Measurements from ENCODE around the gene CAVIN4. TPM values are rescaled to one million over a fixed set of nuclear protein-coding genes. Genes with fewer than 3 reads are reported as not detected.

The CAVIN4 gene
- total RNA-seq, 1 donor from 2014 or later, result 4.8 TPM

DNA sequence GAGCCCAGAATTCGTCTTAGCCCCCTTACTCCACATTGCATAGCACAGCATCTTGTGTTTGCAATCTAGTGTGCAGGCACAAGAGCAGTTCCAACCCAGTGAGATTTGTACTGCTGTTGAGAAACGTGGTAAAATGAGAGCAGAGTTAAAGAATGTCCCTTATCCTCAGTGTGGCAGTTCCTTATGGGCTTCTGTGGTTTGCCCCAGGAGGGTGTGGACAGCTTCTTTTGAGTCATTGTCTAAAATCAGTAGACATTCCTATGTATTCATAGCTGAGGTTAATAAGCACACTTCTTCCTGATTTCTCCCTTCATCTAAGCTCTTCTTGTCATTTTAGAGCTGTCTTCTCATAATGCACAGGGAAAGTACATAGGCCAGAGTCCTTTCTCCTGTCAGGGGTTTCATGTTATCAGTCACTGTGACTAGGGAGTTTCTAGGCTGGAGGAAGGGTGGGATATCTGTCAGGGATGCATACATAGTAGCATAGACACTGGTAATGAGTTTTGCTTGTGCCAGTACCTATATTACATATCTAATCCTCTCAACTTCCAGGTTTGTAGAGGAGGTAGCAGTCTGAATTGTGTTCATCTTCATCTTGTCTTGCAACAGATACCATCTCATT, 2.0 kb upstream of the CAVIN4 start:
- Mint-ChIP-seq H3K27ac (no peak overlapping the region), H3K4me3 (no peak overlapping the region), H3K36me3 (peaks cover 11% of the 10 kb centered on the region), H3K27me3 (ENCODE audit: low read depth) (no peaks in the 10 kb centered on the region), H3K4me1 (peaks cover 10% of the 10 kb centered on the region), H3K9me3 (no peaks in the 10 kb centered on the region)
- TF ChIP-seq, protein P1, sequence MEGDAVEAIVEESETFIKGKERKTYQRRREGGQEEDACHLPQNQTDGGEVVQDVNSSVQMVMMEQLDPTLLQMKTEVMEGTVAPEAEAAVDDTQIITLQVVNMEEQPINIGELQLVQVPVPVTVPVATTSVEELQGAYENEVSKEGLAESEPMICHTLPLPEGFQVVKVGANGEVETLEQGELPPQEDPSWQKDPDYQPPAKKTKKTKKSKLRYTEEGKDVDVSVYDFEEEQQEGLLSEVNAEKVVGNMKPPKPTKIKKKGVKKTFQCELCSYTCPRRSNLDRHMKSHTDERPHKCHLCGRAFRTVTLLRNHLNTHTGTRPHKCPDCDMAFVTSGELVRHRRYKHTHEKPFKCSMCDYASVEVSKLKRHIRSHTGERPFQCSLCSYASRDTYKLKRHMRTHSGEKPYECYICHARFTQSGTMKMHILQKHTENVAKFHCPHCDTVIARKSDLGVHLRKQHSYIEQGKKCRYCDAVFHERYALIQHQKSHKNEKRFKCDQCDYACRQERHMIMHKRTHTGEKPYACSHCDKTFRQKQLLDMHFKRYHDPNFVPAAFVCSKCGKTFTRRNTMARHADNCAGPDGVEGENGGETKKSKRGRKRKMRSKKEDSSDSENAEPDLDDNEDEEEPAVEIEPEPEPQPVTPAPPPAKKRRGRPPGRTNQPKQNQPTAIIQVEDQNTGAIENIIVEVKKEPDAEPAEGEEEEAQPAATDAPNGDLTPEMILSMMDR (IDR thresholded peaks at IDR 0.05; ENCODE audit: unreplicated experiment), result no peak
- no peak for DNase-seq (ENCODE audit: low spot score in 2 of 2, unreplicated experiment in 2 of 2)

DNA sequence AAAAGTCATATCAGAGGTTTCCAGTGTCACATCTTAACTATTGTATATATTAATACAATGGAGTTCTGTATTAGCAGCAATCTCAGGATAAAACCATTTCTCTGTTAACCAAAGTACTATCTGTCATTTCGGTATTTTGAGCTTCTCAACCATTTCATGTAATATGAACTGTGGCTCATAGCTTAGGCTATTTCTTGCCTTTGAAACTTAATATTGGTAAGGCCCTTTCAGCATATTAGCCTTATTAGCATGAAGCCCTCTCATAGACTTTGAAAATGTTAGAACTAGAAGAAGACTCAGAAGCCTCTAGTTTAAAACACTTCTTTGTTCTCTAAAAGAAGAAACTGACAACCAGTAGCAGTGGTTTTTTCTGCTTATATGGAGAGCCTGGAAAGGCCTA, 731 bp downstream of the CAVIN4 start:
- TF ChIP-seq, protein P1 (IDR thresholded peaks at IDR 0.05; ENCODE audit: unreplicated experiment), result no peak
- Mint-ChIP-seq H3K27ac (no peak overlapping the region), H3K36me3 (peaks cover 16% of the 10 kb centered on the region), H3K27me3 (ENCODE audit: low read depth) (no peaks in the 10 kb centered on the region), H3K9me3 (no peaks in the 10 kb centered on the region), H3K4me3 (no peak overlapping the region), H3K4me1 (peaks cover 10% of the 10 kb centered on the region)
- no peak for DNase-seq (ENCODE audit: low spot score in 2 of 2, unreplicated experiment in 2 of 2)

DNA sequence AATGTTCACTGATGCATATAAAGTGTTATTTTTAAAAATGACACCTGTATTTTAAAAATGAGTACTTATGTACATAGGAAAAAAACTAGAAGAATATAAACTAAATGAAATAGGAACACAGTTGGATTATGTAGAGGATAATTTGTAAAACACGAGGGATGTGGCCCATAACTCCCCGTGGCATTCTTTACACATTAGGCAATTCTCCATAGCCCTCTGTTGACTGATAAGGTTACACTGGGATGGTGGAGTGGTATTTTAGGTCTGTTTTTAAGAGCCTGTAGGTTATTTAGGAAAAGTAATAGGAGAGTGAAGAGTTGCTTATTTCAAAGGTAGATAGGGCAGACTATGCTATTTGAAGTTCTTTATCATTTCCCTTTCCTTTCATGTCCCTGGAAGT, 1.8 kb downstream of the CAVIN4 start:
- DNase-seq (ENCODE audit: low spot score in 2 of 2, unreplicated experiment in 2 of 2), result no peak
- Mint-ChIP-seq H3K27me3 (ENCODE audit: low read depth) (no peaks in the 10 kb centered on the region), H3K36me3 (peaks cover 10% of the 10 kb centered on the region), H3K4me3 (no peak overlapping the region), H3K27ac (no peak overlapping the region), H3K9me3 (no peaks in the 10 kb centered on the region), H3K4me1 (peaks cover 5% of the 10 kb centered on the region)
- TF ChIP-seq, protein P1 (IDR thresholded peaks at IDR 0.05; ENCODE audit: unreplicated experiment), result no peak

DNA sequence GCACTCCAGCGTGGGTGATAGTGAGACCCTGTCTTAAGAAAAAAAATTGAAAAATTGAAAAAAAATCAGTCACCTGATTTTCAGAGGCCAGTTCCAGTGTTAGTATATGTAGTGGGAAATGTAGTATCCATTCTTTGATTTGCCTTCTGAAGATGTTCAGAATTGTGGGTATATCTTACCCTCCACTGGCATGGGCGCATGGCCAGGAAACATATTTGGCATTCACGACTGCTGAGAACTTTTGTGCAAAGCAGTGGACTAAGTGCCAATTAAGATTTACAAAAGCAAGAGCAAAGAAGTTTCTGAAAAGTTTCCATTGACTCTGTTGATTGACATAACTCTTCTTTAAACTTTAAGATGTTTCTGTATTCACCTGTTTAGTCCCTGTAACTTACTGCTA, 2.4 kb downstream of the CAVIN4 start:
- H3K36me3 Mint-ChIP-seq, result peaks cover 10% of the 10 kb centered on the region
- no peaks in the 10 kb centered on the region for H3K9me3 Mint-ChIP-seq
- no peak overlapping the region for H3K4me3 Mint-ChIP-seq
- no peak for DNase-seq (ENCODE audit: low spot score in 2 of 2, unreplicated experiment in 2 of 2)
- H3K27me3 Mint-ChIP-seq (ENCODE audit: low read depth), result no peaks in the 10 kb centered on the region
- peaks cover 5% of the 10 kb centered on the region for H3K4me1 Mint-ChIP-seq
- H3K27ac Mint-ChIP-seq, result no peak overlapping the region
- TF ChIP-seq, protein P1 (IDR thresholded peaks at IDR 0.05; ENCODE audit: unreplicated experiment), result no peak

DNA sequence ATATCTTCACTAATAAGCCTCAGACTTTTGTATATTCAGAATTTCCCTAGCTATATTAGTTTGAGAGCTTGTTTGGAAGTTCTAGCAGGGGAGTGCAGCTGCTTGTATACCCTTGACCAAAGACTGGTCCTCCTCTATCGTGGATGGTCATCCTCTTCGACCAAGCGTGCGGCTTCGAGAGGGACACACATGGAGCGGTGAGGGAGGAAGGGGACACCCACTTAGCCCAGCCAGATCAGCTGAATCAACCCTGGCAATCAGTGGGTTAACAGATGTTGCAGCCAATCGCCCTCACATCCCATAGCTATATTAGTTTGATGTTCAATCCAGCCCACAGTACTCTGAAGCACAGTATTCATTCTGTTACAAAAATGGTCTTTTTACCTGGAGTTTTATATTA, 3.2 kb downstream of the CAVIN4 start:
- no peaks in the 10 kb centered on the region for H3K27me3 Mint-ChIP-seq (ENCODE audit: low read depth)
- H3K4me3 Mint-ChIP-seq, result no peak overlapping the region
- H3K4me1 Mint-ChIP-seq, result peaks cover 5% of the 10 kb centered on the region
- no peak for DNase-seq (ENCODE audit: low spot score in 2 of 2, unreplicated experiment in 2 of 2)
- H3K9me3 Mint-ChIP-seq, result no peaks in the 10 kb centered on the region
- TF ChIP-seq, protein P1 (IDR thresholded peaks at IDR 0.05; ENCODE audit: unreplicated experiment), result no peak
- H3K36me3 Mint-ChIP-seq, result peaks cover 10% of the 10 kb centered on the region
- H3K27ac Mint-ChIP-seq, result no peak overlapping the region

DNA sequence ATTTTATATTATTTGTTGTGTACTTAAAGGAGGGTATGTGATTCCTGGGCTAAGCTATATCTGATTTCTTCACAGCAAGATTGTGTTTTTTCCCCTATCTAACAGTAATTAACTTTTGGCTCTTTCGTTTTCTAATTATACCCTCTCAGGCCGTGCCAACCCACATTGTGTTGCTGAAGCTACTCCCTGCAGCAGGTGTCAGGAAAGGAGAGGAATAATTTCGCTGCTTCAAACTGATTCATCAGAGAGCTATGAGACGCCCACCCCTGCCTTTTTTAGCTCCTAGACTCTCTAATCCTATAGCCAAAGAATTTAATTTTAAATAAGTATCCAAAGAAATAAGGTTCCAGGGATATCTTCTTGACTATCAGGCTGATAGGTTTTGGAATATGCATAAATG, 3.8 kb downstream of the CAVIN4 start:
- Mint-ChIP-seq H3K27ac (no peak overlapping the region), H3K4me3 (no peak overlapping the region), H3K9me3 (no peaks in the 10 kb centered on the region), H3K4me1 (peaks cover 5% of the 10 kb centered on the region), H3K27me3 (ENCODE audit: low read depth) (no peaks in the 10 kb centered on the region), H3K36me3 (peaks cover 13% of the 10 kb centered on the region)
- no peak for DNase-seq (ENCODE audit: low spot score in 2 of 2, unreplicated experiment in 2 of 2)
- TF ChIP-seq, protein P1 (IDR thresholded peaks at IDR 0.05; ENCODE audit: unreplicated experiment), result no peak

Measured in mesothelial cell of epicardium (in vitro differentiated cells).